ENCODE measurements around the gene BOLL.
"Not testable (repeated sequence)": the region's sequence is repeated elsewhere in the genome, so short reads cannot be mapped to it uniquely, and the experiment has no call there.

BOLL gene

GRCh38 chr2:197705912-197706838, 78.9 kb downstream of the BOLL start:
- no peak for DNase-seq

DNA sequence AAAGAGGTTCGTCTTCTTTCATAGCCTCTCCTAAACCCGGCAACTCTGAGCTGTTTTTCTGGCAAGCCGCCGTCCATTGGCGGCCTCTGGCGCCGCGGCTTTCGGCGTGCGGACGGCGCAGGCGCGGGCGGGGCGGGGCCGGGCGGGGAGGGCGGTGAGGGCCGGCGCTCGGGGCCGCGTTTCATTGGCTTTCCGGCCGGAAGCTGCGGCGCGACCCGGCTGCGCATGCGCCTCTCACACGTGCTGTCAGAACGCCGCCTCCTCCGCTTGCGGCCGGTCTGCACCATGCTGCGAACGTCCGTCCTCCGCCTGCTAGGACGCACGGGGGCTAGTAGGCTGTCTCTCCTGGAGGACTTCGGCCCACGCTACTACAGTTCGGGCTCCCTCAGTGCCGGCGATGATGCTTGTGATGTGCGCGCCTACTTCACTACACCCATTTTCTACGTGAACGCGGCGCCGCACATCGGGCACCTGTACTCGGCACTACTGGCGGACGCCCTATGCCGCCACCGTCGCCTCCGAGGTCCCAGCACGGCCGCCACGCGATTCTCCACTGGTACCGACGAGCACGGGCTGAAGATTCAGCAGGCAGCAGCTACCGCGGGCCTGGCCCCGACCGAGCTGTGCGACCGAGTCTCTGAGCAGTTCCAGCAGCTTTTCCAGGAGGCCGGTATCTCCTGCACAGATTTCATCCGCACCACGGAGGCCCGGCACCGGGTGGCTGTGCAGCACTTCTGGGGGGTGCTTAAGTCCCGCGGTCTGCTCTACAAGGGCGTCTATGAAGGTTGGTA, 79.8 kb downstream of the BOLL start, which contains the start of gene MARS2:
MARS2 (plus strand) TSS at position 249 of the 791 bp plus-strand sequence; CDS start at position 286, 37 bp downstream.
- peak; percentile 81 for DNase-seq

DNA sequence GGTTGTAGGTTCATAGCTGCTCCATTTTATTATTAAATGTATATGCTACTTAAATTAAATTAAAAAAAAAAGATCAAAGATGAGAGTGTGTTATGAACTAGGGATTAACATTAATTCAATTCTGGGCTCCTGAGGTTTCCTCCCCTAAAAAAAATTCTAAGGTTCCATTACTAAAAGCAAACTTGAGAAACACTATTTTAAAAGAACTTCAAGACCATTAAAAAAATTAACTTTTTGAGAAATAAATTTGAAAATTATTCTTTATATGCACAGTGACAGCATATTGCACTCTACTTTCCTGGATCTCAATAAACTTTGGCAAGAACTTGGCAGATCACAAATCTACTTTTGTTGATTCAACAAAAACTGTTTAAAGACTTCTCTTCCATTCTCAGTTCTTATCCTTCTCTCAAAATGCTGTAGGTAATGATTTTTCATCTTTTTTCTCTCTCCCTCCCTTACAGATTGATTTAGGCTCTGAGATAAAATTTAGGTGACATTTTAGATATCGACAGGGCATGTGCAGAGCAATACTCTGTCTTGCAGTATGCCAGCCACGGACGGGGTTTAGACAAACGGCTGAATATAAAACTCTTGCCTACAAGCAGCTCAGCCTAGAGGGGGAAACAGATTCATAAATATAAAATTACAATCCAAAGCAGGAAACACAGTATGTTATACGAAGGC, 80.5 kb downstream of the BOLL start:
- DNase-seq = no peak

DNA sequence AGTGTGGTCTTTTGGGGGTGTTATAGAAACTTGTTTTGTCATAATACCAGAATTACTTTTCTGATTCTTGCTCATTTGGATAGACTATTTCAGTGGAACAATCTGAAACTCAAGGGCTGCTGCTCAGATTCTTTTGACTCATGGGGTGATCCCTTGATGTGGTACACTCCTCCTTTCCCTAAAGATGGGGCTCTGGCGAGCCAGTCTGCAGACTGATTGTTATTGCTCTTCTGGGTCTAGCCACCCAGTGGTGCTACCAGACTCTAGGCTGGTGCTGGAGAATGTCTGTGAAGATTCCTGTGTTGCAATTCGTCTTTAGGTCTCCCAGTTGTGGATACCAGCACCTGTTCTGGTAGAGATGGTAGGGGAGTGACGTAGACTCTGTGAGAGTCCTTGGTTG, 84.2 kb downstream of the BOLL start:
- no peak for DNase-seq

- DNase-seq = not testable (repeated sequence)
These were observed 85.4 kb downstream of the BOLL start for GRCh38 chr2:197699724-197700123.

GRCh38 chr2:197696571-197696970, 88.5 kb downstream of the BOLL start:
- DNase-seq = not testable (repeated sequence)

GRCh38 chr2:197695971-197696370, 89.1 kb downstream of the BOLL start:
- DNase-seq = not testable (repeated sequence)

GRCh38 chr2:197695206-197695605, 89.9 kb downstream of the BOLL start:
- DNase-seq = not testable (repeated sequence)

- DNase-seq = no peak
These were observed 107.6 kb downstream of the BOLL start for GRCh38 chr2:197677483-197677882.

GRCh38 chr2:197677056-197677455, 108.1 kb downstream of the BOLL start:
- no peak for DNase-seq
